MG63 (cell line): ENCODE data around the gene SPTA1. TPM values are rescaled to one million over a fixed set of nuclear protein-coding genes. Genes with fewer than 3 reads are reported as not detected.

Experiments used
- DNase-seq: peaks from one replicate; pipeline ENCODE4 v3.0.0-alpha.2; 2020
- H3K27me3 ChIP-seq: fragments of 250-450 bp; sonication (Bioruptor Pico); 2 replicates; pipeline ENCODE4 v1.5.1; 2020; ENCODE audit warnings: mild to moderate bottlenecking, moderate library complexity
- H3K36me3 ChIP-seq: fragments of 250-450 bp; sonication (Bioruptor Pico); 2 replicates; pipeline ENCODE4 v1.5.1; 2020; ENCODE audit warnings: mild to moderate bottlenecking, moderate library complexity
- H3K4me3 ChIP-seq: fragments of 250-450 bp; sonication (Bioruptor Pico); 2 replicates; pipeline ENCODE4 v1.5.1; 2020; ENCODE audit warnings: mild to moderate bottlenecking, moderate library complexity
- H3K9me3 ChIP-seq: fragments of 250-450 bp; sonication (Bioruptor Pico); 2 replicates; pipeline ENCODE4 v1.5.1; 2020; ENCODE audit warnings: mild to moderate bottlenecking, moderate library complexity
- total RNA-seq: library from RNA; depleted of rRNA; stranded (reverse); fragments of >200 nt; shearing (Covaris generic); gene quantifications from 2 replicates; pipeline ENCODE4 v1.2.3, GENCODE V29; 2014; ENCODE audit warnings: low replicate concordance

Gene SPTA1
- total RNA-seq, 1 experiment from 2014 or later = not detected

DNA sequence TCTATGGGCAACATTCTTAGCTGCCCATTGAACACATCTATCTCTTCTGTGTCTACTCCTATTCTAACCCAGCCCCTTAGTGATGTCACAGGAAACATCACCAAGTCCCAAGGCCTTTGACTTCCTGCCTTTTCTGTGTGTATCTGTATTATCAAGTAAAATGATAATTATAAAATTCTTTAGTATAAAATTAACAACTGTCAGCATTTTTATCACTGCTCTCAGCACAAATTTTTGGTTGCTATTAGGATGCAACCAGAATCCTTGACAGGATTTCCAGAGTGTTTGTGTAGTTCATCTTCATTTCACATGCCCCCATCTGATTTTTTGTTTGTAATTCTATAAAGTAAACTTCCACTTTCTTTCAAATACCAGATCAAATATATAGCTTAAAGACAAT lies 47.6 kb downstream of the SPTA1 start:
- no peak for DNase-seq
- Histone ChIP-seq H3K9me3 (no peaks in the 10 kb centered on the region), H3K27me3 (0 out of 2 replicates have a peak, but pooled peaks cover 3% of the 10 kb centered on the region), H3K4me3 (no peak overlapping the region), H3K36me3 (no peaks in the 10 kb centered on the region)

DNA sequence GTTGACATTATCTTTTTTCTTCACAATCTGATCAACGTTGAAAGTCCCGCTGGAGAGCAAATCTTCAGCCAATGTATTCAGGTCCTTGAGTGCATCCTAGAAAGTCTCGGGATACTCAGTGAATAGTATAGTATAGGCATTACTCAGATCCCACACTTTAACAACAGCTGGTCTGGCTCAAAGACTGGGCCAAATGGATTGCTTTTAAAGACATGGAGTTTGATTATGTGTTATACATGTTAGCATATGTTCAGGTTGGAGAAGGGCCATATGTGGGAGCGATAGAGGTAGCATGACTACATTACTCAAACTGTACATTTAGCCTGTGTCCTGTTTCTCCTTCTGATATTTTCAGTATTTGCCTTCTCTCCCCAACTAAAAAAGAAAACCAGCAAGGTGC lies 48.4 kb downstream of the SPTA1 start:
- DNase-seq = no peak
- H3K27me3 ChIP-seq = 0 out of 2 replicates have a peak, but pooled peaks cover 4% of the 10 kb centered on the region
- no peaks in the 10 kb centered on the region for H3K36me3 ChIP-seq
- H3K4me3 ChIP-seq = no peak overlapping the region
- no peaks in the 10 kb centered on the region for H3K9me3 ChIP-seq

DNA sequence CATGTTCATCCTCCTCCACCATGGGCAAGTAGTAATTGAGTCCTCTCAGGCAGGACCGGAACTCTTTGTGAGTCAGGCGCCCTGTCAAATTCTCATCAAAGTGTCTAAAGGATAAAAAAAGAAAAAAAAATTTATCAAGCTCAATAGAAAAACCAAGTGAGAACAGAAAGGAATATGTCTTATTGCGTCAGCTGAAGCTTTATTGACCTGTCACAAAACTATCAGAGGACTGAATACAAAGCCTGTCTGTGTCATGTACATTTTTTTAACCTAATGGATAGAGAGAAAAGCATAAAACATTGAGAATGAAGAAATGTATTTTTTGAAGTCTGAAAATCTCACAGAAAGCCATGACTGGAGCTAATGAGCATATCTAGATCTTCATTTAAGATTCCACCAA lies 72.8 kb downstream of the SPTA1 start:
- H3K9me3 ChIP-seq = no peaks in the 10 kb centered on the region
- H3K36me3 ChIP-seq = no peaks in the 10 kb centered on the region
- no peaks in the 10 kb centered on the region for H3K27me3 ChIP-seq
- DNase-seq = no peak
- H3K4me3 ChIP-seq = no peak overlapping the region

DNA sequence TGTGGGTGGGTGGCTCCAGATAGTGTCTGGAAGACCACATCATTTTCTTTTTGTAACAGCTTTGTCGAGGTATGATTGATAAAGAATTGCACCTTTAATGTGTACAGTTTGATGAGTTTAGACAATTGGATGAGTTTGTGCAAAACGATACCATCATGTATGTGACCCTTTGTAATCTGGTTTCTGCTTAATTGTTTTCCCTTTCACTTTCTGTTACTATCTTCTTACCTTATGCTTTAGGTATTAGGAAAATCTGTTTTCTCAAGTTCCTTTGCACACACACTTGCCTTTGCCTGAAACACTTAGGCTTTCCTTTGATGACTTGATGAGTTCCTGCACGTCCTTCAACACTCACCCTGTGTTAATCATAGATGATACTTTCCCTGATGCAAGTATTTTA lies 74.6 kb downstream of the SPTA1 start:
- Histone ChIP-seq H3K27me3 (no peaks in the 10 kb centered on the region), H3K9me3 (no peaks in the 10 kb centered on the region), H3K4me3 (no peak overlapping the region), H3K36me3 (no peaks in the 10 kb centered on the region)
- DNase-seq = no peak

DNA sequence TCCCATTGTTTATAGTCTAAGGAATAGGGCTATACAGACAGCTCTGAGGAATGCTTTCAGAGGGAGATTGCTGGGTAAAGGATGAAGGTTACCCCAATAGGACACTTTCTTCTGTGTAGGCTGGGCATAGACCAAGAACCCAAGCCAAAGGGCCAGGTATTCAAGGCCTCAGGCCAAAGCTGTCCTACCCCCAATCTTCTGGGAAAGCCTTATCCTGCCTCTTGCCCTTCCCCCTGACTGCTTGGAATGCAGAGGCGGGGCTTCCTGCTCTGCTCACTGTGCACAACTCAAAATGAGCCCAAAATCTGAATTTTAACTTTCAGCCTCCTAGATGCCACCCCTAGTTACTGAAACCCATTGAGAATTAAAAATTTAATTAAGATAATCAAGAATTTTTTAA lies 79.2 kb downstream of the SPTA1 start:
- no peak for DNase-seq
- Histone ChIP-seq H3K36me3 (no peaks in the 10 kb centered on the region), H3K27me3 (no peaks in the 10 kb centered on the region), H3K9me3 (no peaks in the 10 kb centered on the region), H3K4me3 (no peak overlapping the region)

DNA sequence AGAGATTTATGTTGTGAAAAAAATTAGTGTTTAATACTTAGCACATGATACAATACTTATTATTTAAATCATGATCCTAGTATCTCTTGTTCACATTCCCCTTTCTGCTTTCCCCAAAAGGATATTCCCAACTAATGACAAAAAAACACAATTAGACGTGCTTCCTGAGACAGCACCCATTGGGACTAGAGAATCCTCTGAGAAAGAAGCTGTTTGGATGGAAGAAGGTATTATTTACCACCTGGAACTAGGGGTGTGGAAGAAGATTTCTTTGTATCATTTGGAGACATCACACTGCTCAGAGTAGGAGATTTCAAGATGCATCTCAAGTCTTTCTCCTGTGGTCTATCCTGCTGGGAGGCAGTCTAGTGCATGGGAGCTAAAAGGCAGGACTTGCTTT lies 81.5 kb downstream of the SPTA1 start, which contains the start of gene OR10Z1:
Gene OR10Z1, plus strand, starts transcription at position 301 of the 400 bp plus-strand sequence. CDS start 1,171 bp downstream, outside the sequence.
- no peak for DNase-seq
- Histone ChIP-seq H3K27me3 (no peaks in the 10 kb centered on the region), H3K4me3 (no peak within 1 kb of the TSS), H3K36me3 (no peaks in the 10 kb centered on the region), H3K9me3 (no peaks in the 10 kb centered on the region)

DNA sequence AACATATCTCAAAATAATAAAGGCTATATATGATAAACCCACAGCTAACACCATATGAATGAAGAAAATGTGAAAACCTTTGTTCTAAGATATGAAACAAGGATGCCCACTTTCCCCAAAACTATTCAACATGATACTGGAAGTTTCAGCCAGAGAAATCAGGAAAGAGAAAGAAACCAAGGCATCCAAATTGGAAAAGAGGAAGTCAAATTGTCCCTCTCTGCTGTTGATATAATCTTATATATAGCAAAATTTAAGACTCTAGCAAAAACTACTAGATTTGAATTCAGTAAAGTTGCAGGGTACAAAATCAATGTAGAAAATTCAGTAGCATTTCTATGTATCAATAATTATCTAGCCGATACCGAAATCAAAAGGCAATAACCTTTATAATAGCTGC lies 85.8 kb downstream of the SPTA1 start:
- DNase-seq = no peak
- Histone ChIP-seq H3K27me3 (no peaks in the 10 kb centered on the region), H3K36me3 (no peaks in the 10 kb centered on the region), H3K4me3 (no peak overlapping the region), H3K9me3 (no peaks in the 10 kb centered on the region)

DNA sequence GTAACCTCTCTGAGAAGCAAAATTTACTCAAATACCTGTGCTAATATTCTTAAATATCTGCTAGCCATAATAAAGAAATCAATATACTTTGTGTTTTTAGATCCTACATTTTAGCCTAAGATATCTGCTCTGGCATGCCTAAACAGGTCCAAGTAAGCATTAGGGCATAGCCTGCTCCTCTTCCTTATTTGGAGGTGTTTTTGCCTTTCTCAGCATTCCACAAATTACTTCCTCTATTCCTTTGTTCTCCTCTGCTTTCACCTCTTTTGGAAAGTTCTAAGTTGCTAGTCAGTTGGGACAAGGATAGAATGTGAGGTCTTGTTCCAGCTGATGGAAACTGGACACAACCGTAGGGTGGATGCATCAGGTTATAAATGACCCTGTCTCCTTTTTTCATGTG lies 99.6 kb downstream of the SPTA1 start:
- DNase-seq = no peak
- Histone ChIP-seq H3K9me3 (no peaks in the 10 kb centered on the region), H3K27me3 (no peaks in the 10 kb centered on the region), H3K4me3 (no peak overlapping the region), H3K36me3 (no peaks in the 10 kb centered on the region)

DNA sequence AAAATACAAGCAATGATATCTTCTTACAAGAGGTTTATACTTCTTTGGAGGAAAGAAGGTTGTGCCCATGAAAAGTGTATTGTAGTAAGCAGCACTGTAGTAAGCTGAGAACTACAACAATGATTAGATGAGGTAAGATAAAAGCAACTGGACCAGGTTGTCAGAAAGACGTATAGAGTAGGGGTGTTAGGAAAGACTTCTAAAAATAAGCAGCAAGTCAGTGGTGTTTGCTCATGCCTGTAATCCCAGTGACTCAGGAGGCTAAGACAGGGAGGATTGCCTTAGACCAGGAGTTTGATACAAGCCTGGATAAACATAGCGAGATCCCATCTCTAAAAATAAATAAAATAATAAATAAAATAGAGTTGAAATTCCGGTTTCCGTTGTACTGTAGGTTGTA lies 102.6 kb downstream of the SPTA1 start:
- Histone ChIP-seq H3K27me3 (no peaks in the 10 kb centered on the region), H3K36me3 (no peaks in the 10 kb centered on the region), H3K9me3 (no peaks in the 10 kb centered on the region), H3K4me3 (no peak overlapping the region)
- no peak for DNase-seq

DNA sequence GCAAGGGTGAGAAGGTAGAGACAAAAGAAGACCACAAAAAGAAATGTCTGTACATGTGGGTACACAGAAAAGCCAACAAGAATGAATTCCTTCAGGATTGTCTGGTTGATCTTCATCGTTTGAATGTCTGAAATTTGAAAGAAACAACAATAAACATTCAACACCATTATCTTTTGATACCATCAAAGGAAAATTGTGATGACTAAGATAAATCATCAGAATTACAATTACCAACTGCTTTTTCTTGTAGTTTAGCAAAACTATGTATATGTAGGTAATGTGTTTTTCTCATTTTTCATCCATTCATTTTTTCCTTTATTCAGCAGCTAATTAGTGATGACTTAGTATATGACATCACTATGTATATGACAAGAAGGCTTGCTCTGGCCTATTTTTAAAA lies 106.8 kb downstream of the SPTA1 start, which contains the start of gene OR10X1:
Gene OR10X1, minus strand, starts transcription at position 167 of the 400 bp plus-strand sequence. Its CDS starts 0 bp downstream, at position 167.
- Histone ChIP-seq H3K27me3 (peaks cover 3% of the 10 kb centered on the region; the same call in 1 of the 2 replicates), H3K9me3 (no peaks in the 10 kb centered on the region), H3K36me3 (no peaks in the 10 kb centered on the region), H3K4me3 (no peak within 1 kb of the TSS)
- no peak for DNase-seq

DNA sequence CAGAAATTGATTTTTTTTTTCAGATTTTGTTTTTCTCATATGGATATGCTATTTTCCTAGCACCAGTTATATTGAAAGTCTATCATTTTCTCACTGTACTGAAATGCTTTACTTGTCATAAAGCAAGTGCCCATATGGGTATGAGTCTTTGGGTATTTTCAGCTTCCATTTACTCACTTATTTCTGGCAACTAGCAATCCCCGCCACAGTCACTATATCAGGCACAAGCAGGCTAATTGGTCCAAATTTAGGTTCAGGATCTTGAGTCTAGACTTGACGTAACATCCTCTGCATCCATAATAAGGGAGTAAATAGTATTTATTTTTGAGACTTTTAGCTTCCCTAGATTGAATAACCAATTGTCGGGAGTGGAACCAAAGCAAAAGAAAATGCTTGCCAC lies 109.0 kb downstream of the SPTA1 start:
- no peaks in the 10 kb centered on the region for H3K9me3 ChIP-seq
- DNase-seq = no peak

DNA sequence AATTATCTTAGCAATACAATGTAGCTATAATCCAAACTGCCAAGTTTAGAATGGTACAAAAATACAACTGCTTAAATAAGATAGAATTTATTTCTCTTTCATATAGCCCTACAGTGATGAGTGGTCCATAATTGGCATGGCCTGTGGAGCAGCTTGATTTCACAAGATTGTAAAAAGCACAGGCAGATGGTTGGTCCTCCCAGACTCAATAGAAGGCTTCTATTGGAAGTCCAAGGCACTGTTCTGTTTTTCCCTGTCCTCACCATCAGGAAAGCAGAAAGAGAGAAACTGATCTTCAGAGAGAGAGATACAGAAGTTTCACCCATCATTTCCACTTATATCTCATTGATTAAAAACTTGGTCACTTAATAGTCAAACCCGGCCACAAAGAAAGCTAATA lies 114.3 kb downstream of the SPTA1 start:
- H3K36me3 ChIP-seq = no peaks in the 10 kb centered on the region
- H3K4me3 ChIP-seq = no peak overlapping the region
- H3K9me3 ChIP-seq = no peaks in the 10 kb centered on the region
- no peak for DNase-seq
- H3K27me3 ChIP-seq = peaks cover 5% of the 10 kb centered on the region

More for the DNA sequence above, 109.0 kb downstream of the SPTA1 start:
- no peaks in the 10 kb centered on the region for H3K36me3 ChIP-seq
- H3K27me3 ChIP-seq = peaks cover 3% of the 10 kb centered on the region; the same call in 1 of the 2 replicates
- no peak overlapping the region for H3K4me3 ChIP-seq

DNA sequence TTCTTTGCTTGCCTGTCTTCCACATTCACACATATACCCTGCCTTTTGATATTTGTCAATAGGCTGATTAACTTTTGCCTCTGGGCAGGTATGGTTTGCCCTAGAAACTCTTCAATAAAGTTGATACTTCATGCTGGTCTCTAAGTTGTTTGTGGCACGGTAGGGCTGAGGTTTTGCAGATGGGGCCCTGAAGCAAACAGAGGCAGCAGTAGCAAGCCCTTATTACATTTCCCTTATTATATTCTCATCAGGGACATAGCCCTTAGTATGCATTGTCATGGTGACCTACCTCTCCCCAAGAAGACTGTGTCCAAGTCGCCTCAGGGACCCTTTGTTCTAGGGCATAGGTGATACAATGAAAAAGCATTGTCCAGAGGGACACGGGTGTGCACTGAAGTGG lies 116.0 kb downstream of the SPTA1 start, which contains the start of gene OR6P1:
Gene OR6P1, minus strand, starts transcription at position 101 of the 400 bp plus-strand sequence. CDS start 6,976 bp downstream, outside the sequence.
- no peak for DNase-seq
- Histone ChIP-seq H3K27me3 (peaks cover 2% of the 10 kb centered on the region), H3K4me3 (no peak within 1 kb of the TSS), H3K9me3 (no peaks in the 10 kb centered on the region), H3K36me3 (no peaks in the 10 kb centered on the region)

DNA sequence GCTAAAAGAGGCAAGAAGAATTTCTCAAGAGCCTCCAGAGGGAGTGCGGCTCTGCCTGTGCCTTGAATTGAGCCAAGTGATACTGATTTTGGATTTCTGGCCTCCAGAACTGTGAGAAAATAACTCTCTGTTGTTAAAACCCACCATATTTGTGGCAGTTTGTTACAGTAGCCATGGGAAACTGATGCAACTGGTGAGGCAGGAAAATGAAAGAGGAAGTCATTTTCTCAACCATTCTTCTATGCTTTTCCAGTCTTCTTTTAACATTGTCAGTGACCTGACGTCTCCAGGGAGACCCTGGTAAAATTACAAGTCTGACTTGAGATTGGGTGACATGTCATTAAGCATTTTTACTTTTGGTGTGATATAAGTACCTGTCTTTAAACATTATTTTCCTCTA lies 121.9 kb downstream of the SPTA1 start:
- H3K27me3 ChIP-seq = no peaks in the 10 kb centered on the region; the same call in 1 of the 2 replicates
- no peaks in the 10 kb centered on the region for H3K36me3 ChIP-seq
- DNase-seq = no peak
- no peak overlapping the region for H3K4me3 ChIP-seq
- no peaks in the 10 kb centered on the region for H3K9me3 ChIP-seq

DNA sequence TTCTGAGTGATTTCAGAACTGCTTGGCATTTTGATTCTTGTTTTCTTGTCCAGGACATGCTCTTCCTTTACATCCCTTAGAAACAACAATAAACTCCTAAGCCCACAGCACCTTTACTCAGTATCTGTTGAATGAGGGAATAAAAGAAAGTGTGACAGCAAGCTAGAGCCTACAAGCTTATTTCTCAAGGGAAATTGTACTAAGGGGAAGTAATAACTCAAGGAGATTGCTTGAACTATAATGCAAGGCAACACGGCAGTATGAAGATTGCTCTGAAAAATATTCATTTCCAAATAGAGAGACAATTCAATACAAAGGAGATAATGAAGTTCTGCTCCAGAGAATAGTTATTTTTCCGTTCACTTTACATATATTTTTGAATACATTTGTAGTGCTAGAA lies 122.7 kb downstream of the SPTA1 start:
- no peaks in the 10 kb centered on the region for H3K9me3 ChIP-seq
- H3K27me3 ChIP-seq = no peaks in the 10 kb centered on the region; the same call in 1 of the 2 replicates
- H3K36me3 ChIP-seq = no peaks in the 10 kb centered on the region
- no peak for DNase-seq
- H3K4me3 ChIP-seq = no peak overlapping the region
